Fibroblast of lung (primary cell): ENCODE data around the gene DNM3.

ENCODE experiments used
- CTCF ChIP-seq, 2 donors: IDR thresholded peaks in 1 of 2; conservative IDR thresholded peaks in 1 of 2; 1 replicate in 1 of 2; 2 replicates in 1 of 2; pipeline ENCODE4 v1.5.1; 2011 to 2012; ENCODE audit warnings: low read length in 2 of 2, control low read depth in 1 of 2, inconsistent platforms in 1 of 2, low read depth in 1 of 2, mild to moderate bottlenecking in 1 of 2
- EZH2 ChIP-seq: IDR thresholded peaks from 2 replicates; pipeline ENCODE4 v1.5.1; 2012; ENCODE audit warnings: low read length, control low read depth, mild to moderate bottlenecking; ENCODE audit errors: missing control alignments

DNA sequence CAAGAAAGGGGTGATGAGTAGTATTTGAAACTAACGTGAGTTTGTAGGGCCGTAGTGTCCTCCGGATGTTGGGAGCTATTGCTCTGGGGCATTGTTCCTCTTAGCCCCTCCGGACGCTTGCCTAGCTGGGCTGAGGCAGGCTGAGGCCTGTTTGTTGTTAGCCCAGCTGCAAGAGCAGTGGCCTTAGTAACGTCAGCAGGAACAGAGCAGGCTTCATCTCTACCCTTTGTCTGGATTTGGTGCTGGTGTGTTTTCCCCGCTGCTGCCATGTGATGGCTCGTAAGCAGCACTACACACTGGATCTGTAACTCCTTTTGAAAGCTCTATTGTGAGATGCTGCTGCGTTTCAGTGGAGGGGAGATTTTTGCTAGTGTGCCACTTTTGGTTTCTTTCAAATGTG lies 57.6 kb downstream of the DNM3 start:
- TF ChIP-seq CTCF (conservative IDR thresholded peaks at IDR 0.05 in 1 of 2, IDR thresholded peaks at IDR 0.05 in 1 of 2; ENCODE audit: low read depth in 1 of 2, low read length in 2 of 2) (no peak), EZH2 (no peak)
